SK-N-SH (cell line): ENCODE measurements around the gene ABHD12.

Source experiments
- CTCF ChIP-seq: fragments of 200-600 bp; sonication (generic); IDR thresholded peaks from 2 replicates; pipeline ENCODE4 v1.6.1; 2017; ENCODE audit warnings: antibody characterized with exemption, mild to moderate bottlenecking, moderate library complexity
- POLR2AphosphoS5 ChIP-seq: IDR thresholded peaks from 2 replicates; pipeline ENCODE4 v1.6.1; 2012; ENCODE audit warnings: low read depth, low read length

GRCh38 chr20:25251019-25251418 lies 139.6 kb downstream of the ABHD12 start:
- no peak for TF ChIP-seq POLR2AphosphoS5
- TF ChIP-seq CTCF: no peak
